ENCODE measurements around the gene NRXN3.

GRCh38 chr14:79077096-79077495 is 906.9 kb downstream of the NRXN3 start:
- TF ChIP-seq POLR2AphosphoS5 (IDR thresholded peaks at IDR 0.05), result no peak
- no peak for TF ChIP-seq CTCF (IDR thresholded peaks at IDR 0.05; ENCODE audit: poor library complexity, severe bottlenecking)
